Muscle layer of colon (tissue), 2 donors: ENCODE measurements around the gene MTMR3.

ENCODE experiments used
- H3K27ac ChIP-seq: one replicate; pipeline ENCODE4 v1.7.0; 2013; ENCODE audit warnings: low read depth, mild to moderate bottlenecking, low read length, moderate library complexity
- H3K27me3 ChIP-seq, 2 donors: one replicate each; pipeline ENCODE4 v1.7.0; 2013; ENCODE audit warnings: low read length in 2 of 2, mild to moderate bottlenecking in 2 of 2; ENCODE audit not compliant: insufficient read depth in 2 of 2, control insufficient read depth in 1 of 2
- H3K36me3 ChIP-seq: one replicate; pipeline ENCODE4 v1.7.0; 2013; ENCODE audit warnings: mild to moderate bottlenecking, low read length; ENCODE audit not compliant: insufficient read depth
- H3K4me1 ChIP-seq: one replicate; pipeline ENCODE4 v1.7.0; 2013; ENCODE audit warnings: mild to moderate bottlenecking, low read length; ENCODE audit not compliant: insufficient read depth
- H3K4me3 ChIP-seq, 2 donors: one replicate each; pipeline ENCODE4 v1.7.0; 2013; ENCODE audit warnings: low read length in 2 of 2, low read depth in 1 of 2, mild to moderate bottlenecking in 1 of 2, moderate library complexity in 1 of 2
- H3K9ac ChIP-seq: one replicate; pipeline ENCODE4 v1.7.0; 2013; ENCODE audit warnings: low read length
- H3K9me3 ChIP-seq: one replicate; pipeline ENCODE4 v1.7.0; 2013; ENCODE audit warnings: mild to moderate bottlenecking, low read length
- donor health status: abdominal sarcoma.
- donor health status: Adenocarcinoma of cecum.

The MTMR3 gene

DNA sequence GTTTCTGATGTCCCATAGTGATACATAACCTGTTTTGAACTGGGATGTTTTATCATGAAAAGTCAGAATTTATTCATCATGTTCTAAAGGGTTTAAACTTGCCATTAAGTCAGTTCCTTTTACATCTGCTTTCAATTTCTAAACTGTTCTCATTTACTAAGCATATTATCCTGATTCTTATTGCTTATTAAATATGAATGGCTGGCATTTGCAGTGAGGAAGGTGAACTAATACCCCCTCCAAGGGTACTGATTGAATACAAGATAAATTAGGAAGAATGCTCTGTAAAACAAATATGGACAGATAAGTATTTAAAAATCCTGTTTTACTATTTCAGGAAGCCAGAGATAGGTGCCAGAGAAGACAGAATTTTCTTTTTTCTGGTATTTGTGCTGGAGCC lies 126.5 kb downstream of the MTMR3 start:
- Histone ChIP-seq H3K36me3 (peaks cover 64% of the 10 kb centered on the region), H3K4me1 (peaks cover 11% of the 10 kb centered on the region), H3K9ac (no peak overlapping the region), H3K27ac (no peak overlapping the region), H3K4me3 (no peak overlapping the region), H3K27me3 (no peaks in the 10 kb centered on the region), H3K9me3 (no peaks in the 10 kb centered on the region)

DNA sequence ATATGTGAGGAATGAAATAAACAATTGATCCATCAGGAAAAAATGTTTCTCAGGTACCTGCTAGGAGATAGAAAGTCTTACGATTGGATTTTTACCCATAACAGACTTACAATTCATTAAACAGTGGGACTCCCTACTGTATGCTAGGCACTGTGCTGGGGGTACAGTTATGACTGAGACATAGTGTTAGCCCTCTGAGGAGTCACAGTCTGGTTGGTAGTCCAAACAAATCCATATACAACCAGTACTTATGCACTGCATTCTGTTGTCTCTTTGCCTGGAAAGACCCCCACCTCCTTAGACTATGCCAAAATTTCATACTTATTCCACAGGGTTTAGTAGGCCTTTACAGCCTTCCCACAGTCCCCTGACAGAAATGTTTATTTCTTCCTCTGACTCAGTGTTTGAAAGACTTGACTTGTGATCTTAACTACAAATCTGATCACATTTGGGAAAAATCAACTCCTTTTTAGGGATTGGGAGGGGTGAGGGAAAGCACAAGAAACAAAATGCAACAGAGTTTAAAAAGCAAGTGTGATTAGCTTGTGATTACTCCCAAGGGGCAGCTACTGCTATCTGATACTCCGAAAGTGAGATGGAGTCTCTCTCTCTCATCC lies 127.9 kb downstream of the MTMR3 start:
- H3K27me3 ChIP-seq: no peaks in the 10 kb centered on the region
- no peak overlapping the region for H3K27ac ChIP-seq
- H3K9me3 ChIP-seq: no peaks in the 10 kb centered on the region
- peaks cover 74% of the 10 kb centered on the region for H3K36me3 ChIP-seq
- no peaks in the 10 kb centered on the region for H3K4me1 ChIP-seq
- no peak overlapping the region for H3K9ac ChIP-seq
- no peak overlapping the region for H3K4me3 ChIP-seq

DNA sequence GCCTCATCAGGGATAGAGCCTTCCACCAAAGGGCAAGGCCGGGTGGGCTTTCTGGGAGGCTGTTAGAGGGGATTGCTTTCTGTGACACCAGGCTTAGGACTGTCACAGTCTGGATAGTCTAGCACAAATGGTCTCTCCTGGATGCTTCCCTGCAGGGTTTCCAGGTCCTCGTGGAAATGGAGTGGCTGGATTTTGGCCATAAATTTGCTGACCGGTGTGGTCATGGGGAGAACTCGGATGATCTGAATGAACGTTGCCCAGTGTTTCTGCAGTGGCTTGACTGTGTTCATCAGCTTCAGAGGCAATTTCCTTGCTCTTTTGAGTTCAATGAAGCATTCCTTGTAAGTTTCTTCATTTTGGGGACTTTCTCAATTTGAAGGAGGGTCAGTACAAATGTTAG lies 130.2 kb downstream of the MTMR3 start:
- no peak overlapping the region for H3K9ac ChIP-seq
- no peak overlapping the region for H3K4me3 ChIP-seq
- peaks cover 80% of the 10 kb centered on the region for H3K36me3 ChIP-seq
- no peaks in the 10 kb centered on the region for H3K4me1 ChIP-seq
- H3K27me3 ChIP-seq: no peaks in the 10 kb centered on the region
- H3K9me3 ChIP-seq: no peaks in the 10 kb centered on the region
- H3K27ac ChIP-seq: no peak overlapping the region

- peaks cover 76% of the 10 kb centered on the region for H3K36me3 ChIP-seq
- no peaks in the 10 kb centered on the region for H3K9me3 ChIP-seq
- no peaks in the 10 kb centered on the region for H3K27me3 ChIP-seq
These were observed 131.3 kb downstream of the MTMR3 start for GRCh38 chr22:30014244-30014643.

GRCh38 chr22:30015229-30015797 lies 132.3 kb downstream of the MTMR3 start:
- Histone ChIP-seq H3K9me3 (no peaks in the 10 kb centered on the region), H3K27ac (no peak overlapping the region), H3K9ac (no peak overlapping the region), H3K27me3 (no peaks in the 10 kb centered on the region), H3K36me3 (peaks cover 76% of the 10 kb centered on the region), H3K4me1 (no peaks in the 10 kb centered on the region), H3K4me3 (no peak overlapping the region)

More at GRCh38 chr22:30014244-30014643, 131.3 kb downstream of the MTMR3 start:
- H3K4me1 ChIP-seq: no peaks in the 10 kb centered on the region
- no peak overlapping the region for H3K9ac ChIP-seq
- no peak overlapping the region for H3K4me3 ChIP-seq
- H3K27ac ChIP-seq: no peak overlapping the region

DNA sequence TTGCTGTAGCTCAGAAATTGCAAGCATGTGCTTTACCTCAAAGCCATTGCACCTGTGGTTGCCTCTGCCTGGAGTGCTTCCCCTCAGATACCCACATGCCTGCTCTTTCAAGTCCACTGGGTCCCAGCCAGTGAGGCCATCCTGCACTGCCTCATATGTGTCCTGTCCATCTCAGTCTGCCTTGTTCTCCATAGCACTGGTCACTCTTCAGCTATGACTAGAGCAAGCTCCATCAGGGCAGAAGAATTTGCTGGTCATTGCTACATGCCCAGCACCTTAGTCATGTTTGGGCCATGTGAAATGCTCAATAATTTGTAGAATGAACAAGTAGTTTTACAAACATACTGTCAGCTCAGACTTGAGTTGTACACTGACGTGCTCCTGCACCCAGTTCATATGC lies 132.9 kb downstream of the MTMR3 start:
- H3K9me3 ChIP-seq: no peaks in the 10 kb centered on the region
- no peaks in the 10 kb centered on the region for H3K4me1 ChIP-seq
- no peak overlapping the region for H3K27ac ChIP-seq
- no peak overlapping the region for H3K9ac ChIP-seq
- H3K36me3 ChIP-seq: peaks cover 77% of the 10 kb centered on the region
- H3K4me3 ChIP-seq: no peak overlapping the region
- no peaks in the 10 kb centered on the region for H3K27me3 ChIP-seq

DNA sequence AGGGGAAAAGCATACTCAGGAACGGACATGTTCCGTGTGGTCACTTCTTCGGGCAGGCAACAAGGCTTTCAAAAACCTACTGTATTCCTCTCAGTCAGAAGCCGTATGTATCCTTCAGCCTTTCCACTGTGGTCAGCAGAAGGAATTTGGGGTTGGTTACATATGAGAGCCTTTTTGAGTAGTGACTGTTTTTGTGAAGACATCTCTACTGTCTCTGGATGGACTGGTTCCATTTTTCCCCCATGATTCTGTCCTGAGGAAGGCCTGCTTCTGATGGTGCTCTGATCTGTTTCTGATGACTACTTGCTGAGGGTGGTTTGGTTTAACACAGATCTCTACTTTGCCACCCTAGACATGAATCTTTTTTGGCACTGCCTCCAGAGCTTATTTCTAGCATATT lies 133.6 kb downstream of the MTMR3 start:
- H3K36me3 ChIP-seq: peaks cover 84% of the 10 kb centered on the region

DNA sequence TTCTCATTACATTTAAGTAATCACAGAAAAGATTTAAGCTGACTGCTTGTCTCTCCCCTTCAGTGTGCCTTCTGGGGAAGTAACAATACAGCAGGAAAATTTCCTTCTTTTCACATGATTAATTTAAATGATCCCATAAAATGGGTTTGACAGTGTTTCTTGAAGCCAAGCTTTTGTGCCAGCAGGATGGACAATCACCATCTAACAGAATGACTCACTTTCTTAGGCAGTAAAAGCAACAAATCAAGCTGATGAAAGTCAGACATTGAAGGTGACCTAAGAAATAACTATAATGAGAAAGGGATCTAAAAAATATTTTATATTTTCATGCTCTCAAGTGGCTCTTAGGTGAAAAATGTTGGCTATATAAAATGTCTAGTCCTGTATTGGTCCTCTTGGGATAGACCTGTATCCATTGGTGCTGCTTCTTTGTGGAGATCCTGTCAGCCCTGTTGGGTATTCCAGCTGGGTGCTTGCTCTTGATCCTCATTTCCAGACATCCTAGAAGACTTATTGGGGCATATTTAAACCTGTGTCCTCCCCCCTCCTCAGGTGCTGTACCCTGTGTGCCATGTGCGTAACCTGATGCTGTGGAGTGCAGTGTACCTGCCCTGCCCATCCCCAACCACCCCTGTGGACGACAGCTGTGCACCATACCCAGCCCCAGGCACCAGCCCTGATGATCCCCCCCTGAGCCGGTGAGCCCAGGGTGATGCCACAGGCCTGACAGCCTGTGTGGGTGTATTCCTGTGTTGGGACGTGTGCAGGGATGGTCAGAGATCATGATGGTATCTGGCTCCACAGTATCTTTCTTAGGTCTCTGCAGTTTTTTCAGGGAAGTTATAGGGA lies 134.6 kb downstream of the MTMR3 start:
- no peak overlapping the region for H3K27ac ChIP-seq
- no peaks in the 10 kb centered on the region for H3K9me3 ChIP-seq
- H3K27me3 ChIP-seq: no peaks in the 10 kb centered on the region
- no peaks in the 10 kb centered on the region for H3K4me1 ChIP-seq
- no peak overlapping the region for H3K9ac ChIP-seq
- H3K4me3 ChIP-seq: no peak overlapping the region
- peaks cover 92% of the 10 kb centered on the region for H3K36me3 ChIP-seq

More for the DNA sequence above, 133.6 kb downstream of the MTMR3 start:
- H3K4me1 ChIP-seq: no peaks in the 10 kb centered on the region
- H3K9me3 ChIP-seq: no peaks in the 10 kb centered on the region
- no peak overlapping the region for H3K4me3 ChIP-seq
- H3K9ac ChIP-seq: no peak overlapping the region
- H3K27me3 ChIP-seq: no peaks in the 10 kb centered on the region
- no peak overlapping the region for H3K27ac ChIP-seq

GRCh38 chr22:30020511-30020910 lies 137.5 kb downstream of the MTMR3 start:
- H3K9ac ChIP-seq: no peak overlapping the region
- no peak overlapping the region for H3K4me3 ChIP-seq
- H3K27ac ChIP-seq: no peak overlapping the region
- H3K27me3 ChIP-seq: no peaks in the 10 kb centered on the region
- no peaks in the 10 kb centered on the region for H3K4me1 ChIP-seq
- no peaks in the 10 kb centered on the region for H3K9me3 ChIP-seq
- peaks cover 93% of the 10 kb centered on the region for H3K36me3 ChIP-seq

DNA sequence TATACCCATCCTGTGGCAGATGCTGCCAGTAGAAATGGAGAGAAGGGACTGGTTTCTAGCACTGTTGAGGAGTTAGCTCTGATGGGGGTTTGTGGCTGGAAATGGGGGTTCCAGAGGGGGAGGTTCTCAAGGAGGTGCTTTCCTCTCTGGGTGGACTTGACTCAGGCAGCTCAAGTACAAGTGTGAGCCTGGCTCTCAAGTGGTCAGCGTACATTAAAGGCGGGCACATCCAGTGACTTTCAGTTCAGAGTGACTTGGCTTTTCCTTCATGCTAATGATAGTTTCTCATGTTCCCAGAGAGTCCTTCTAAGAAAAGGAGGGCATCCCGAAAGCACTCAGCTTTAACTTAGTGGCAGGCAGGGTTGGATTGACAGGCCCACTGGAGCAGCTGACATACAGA lies 138.4 kb downstream of the MTMR3 start:
- no peaks in the 10 kb centered on the region for H3K4me1 ChIP-seq
- H3K4me3 ChIP-seq: no peak overlapping the region
- no peaks in the 10 kb centered on the region for H3K27me3 ChIP-seq
- peaks cover 93% of the 10 kb centered on the region for H3K36me3 ChIP-seq
- H3K9me3 ChIP-seq: no peaks in the 10 kb centered on the region
- no peak overlapping the region for H3K27ac ChIP-seq
- no peak overlapping the region for H3K9ac ChIP-seq

DNA sequence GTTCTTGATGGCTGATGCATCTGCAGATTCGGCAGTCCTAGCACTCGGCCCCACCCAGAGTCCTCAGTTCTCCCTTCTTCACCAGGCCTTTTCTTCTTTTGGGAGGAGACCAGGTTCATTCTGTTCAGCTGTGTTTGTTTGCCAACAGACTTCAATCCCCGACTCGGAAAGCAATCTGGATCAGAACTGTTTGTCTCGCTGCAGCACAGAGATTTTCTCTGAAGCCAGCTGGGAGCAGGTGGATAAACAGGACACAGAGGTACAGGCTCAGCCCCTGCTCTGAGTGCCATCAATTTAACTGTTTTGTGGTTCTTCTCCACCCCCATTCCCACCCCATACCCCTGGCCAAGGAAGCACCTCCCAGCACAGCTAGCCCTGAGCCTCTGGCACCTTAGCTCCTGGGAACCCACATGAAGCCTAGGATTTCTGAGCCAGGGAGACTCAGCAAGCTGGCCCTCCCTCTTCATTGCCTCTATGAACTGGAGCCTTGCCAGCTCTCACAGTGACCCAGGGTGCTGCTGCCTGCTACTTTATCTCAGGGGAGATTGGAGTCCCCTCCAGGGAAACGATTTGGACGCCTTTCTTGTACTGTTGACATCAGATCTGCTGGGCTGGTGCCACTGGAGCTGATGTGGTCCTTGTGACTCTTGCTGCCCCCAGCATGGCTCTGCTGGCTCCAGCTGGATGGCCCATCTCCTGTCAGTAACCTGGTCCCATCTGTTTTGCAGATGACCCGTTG lies 139.1 kb downstream of the MTMR3 start:
- Histone ChIP-seq H3K27ac (no peak overlapping the region), H3K9ac (no peak overlapping the region), H3K27me3 (no peaks in the 10 kb centered on the region), H3K4me1 (no peaks in the 10 kb centered on the region), H3K36me3 (peaks cover 93% of the 10 kb centered on the region), H3K4me3 (no peak overlapping the region), H3K9me3 (no peaks in the 10 kb centered on the region)
